MM.1S (cell line): ENCODE measurements around the gene SKOR1.

ENCODE experiments used
- DNase-seq: peaks from one replicate; pipeline ENCODE4 v3.0.0-alpha.2; 2015
- H2AFZ ChIP-seq: fragments of 300-600 bp; sonication (generic); 2 replicates; pipeline ENCODE4 v1.6.0; 2016; ENCODE audit warnings: antibody characterized with exemption, low read length
- H3F3A ChIP-seq: fragments of 300-600 bp; sonication (generic); 2 replicates; pipeline ENCODE4 v1.6.1; 2016; ENCODE audit warnings: mild to moderate bottlenecking, antibody characterized with exemption, low read length, moderate library complexity, mixed read lengths; ENCODE audit not compliant: insufficient read depth
- H3K27ac ChIP-seq: fragments of 300-600 bp; sonication (generic); 2 replicates; pipeline ENCODE4 v1.5.1; 2016; ENCODE audit warnings: mild to moderate bottlenecking, low read length
- H3K27me3 ChIP-seq: fragments of 300-600 bp; sonication (generic); replicated peaks from 2 replicates; pipeline ENCODE4 v1.6.0; 2016; ENCODE audit warnings: low read length; ENCODE audit not compliant: insufficient read depth
- H3K36me3 ChIP-seq: fragments of 300-600 bp; sonication (generic); replicated peaks from 2 replicates; pipeline ENCODE4 v1.6.1; 2016; ENCODE audit warnings: mild to moderate bottlenecking, low read length, mixed read lengths; ENCODE audit not compliant: insufficient read depth
- H3K4me1 ChIP-seq: fragments of 300-600 bp; sonication (generic); 2 replicates; pipeline ENCODE4 v1.6.1; 2016; ENCODE audit warnings: low read length, mixed read lengths
- H3K4me2 ChIP-seq: fragments of 300-600 bp; sonication (generic); 2 replicates; pipeline ENCODE4 v1.6.0; 2016; ENCODE audit warnings: low read depth, low read length
- H3K4me3 ChIP-seq: fragments of 300-600 bp; sonication (generic); 2 replicates; pipeline ENCODE4 v1.5.1; 2016; ENCODE audit warnings: low read length, mixed read lengths
- H3K79me2 ChIP-seq: fragments of 300-600 bp; sonication (generic); 2 replicates; pipeline ENCODE4 v1.6.1; 2016; ENCODE audit warnings: mixed run types, low read length, mixed read lengths
- H3K9ac ChIP-seq: fragments of 300-600 bp; sonication (generic); 2 replicates; pipeline ENCODE4 v1.6.1; 2016; ENCODE audit warnings: low read length, mixed read lengths
- H3K9me2 ChIP-seq: fragments of 300-600 bp; sonication (generic); replicated peaks from 2 replicates; pipeline ENCODE4 v1.6.1; 2016; ENCODE audit warnings: mild to moderate bottlenecking, low read length, mixed read lengths; ENCODE audit not compliant: insufficient read depth
- H3K9me3 ChIP-seq: fragments of 300-600 bp; sonication (generic); replicated peaks from 2 replicates; pipeline ENCODE4 v1.6.1; 2016; ENCODE audit warnings: mild to moderate bottlenecking, low read length, mixed read lengths; ENCODE audit not compliant: insufficient read depth
- H4K20me1 ChIP-seq: fragments of 300-600 bp; sonication (generic); 2 replicates; pipeline ENCODE4 v1.6.1; 2016; ENCODE audit warnings: mild to moderate bottlenecking, low read length, moderate library complexity, mixed read lengths; ENCODE audit not compliant: insufficient read depth
- CTCF ChIP-seq: fragments of 300-600 bp; sonication (generic); IDR thresholded peaks from 2 replicates; pipeline ENCODE4 v1.5.1; 2016; ENCODE audit warnings: antibody characterized with exemption, low read length, mixed read lengths
- EZH2 ChIP-seq: fragments of 300-600 bp; sonication (generic); optimal IDR thresholded peaks from 2 replicates; pipeline ENCODE3; 2017; ENCODE audit warnings: low read depth, mild to moderate bottlenecking, antibody characterized with exemption, low read length, mixed read lengths
- EZH2phosphoT487 ChIP-seq: fragments of 300-600 bp; sonication (generic); IDR thresholded peaks from 2 replicates; pipeline ENCODE4 v1.6.1; 2018; ENCODE audit warnings: antibody characterized with exemption, low read length

Gene SKOR1

GRCh38 chr15:67792250-67792942 is 32.9 kb upstream of the SKOR1 start:
- no peaks in the 10 kb centered on the region for H4K20me1 ChIP-seq
- TF ChIP-seq EZH2 (no peak), CTCF (no peak), EZH2phosphoT487 (no peak)

GRCh38 chr15:67794832-67795574 is 30.3 kb upstream of the SKOR1 start:
- Histone ChIP-seq H3K9me2 (no peaks in the 10 kb centered on the region), H3K36me3 (no peaks in the 10 kb centered on the region), H3K79me2 (no peaks in the 10 kb centered on the region), H3K27ac (no peak overlapping the region), H3F3A (no peaks in the 10 kb centered on the region), H3K9ac (no peak overlapping the region), H3K4me3 (no peak overlapping the region), H3K4me2 (no peak overlapping the region), H3K27me3 (no peaks in the 10 kb centered on the region), H4K20me1 (no peaks in the 10 kb centered on the region), H2AFZ (no peak overlapping the region), H3K4me1 (peaks cover 7% of the 10 kb centered on the region), H3K9me3 (no peaks in the 10 kb centered on the region)
- TF ChIP-seq EZH2 = no peak
- TF ChIP-seq CTCF = no peak
- no peak for TF ChIP-seq EZH2phosphoT487
- no peak for DNase-seq

More at GRCh38 chr15:67792250-67792942, 32.9 kb upstream of the SKOR1 start:
- Histone ChIP-seq H3K9ac (no peak overlapping the region), H3K36me3 (no peaks in the 10 kb centered on the region), H3F3A (no peaks in the 10 kb centered on the region), H3K9me3 (no peaks in the 10 kb centered on the region), H2AFZ (no peak overlapping the region), H3K27me3 (no peaks in the 10 kb centered on the region), H3K4me2 (no peak overlapping the region), H3K4me3 (no peak overlapping the region), H3K9me2 (no peaks in the 10 kb centered on the region), H3K79me2 (no peaks in the 10 kb centered on the region), H3K27ac (no peak overlapping the region), H3K4me1 (peaks cover 7% of the 10 kb centered on the region)
- no peak for DNase-seq

GRCh38 chr15:67796196-67797127 is 28.8 kb upstream of the SKOR1 start:
- no peak overlapping the region for H2AFZ ChIP-seq
- H3K9me2 ChIP-seq = no peaks in the 10 kb centered on the region
- no peaks in the 10 kb centered on the region for H3F3A ChIP-seq
- H3K79me2 ChIP-seq = no peaks in the 10 kb centered on the region
- no peaks in the 10 kb centered on the region for H3K27me3 ChIP-seq
- H4K20me1 ChIP-seq = no peaks in the 10 kb centered on the region
- no peaks in the 10 kb centered on the region for H3K36me3 ChIP-seq
- no peak overlapping the region for H3K4me2 ChIP-seq
- H3K9ac ChIP-seq = no peak overlapping the region
- H3K4me3 ChIP-seq = no peak overlapping the region
- H3K4me1 ChIP-seq = peaks cover 7% of the 10 kb centered on the region
- no peak overlapping the region for H3K27ac ChIP-seq
- no peak for TF ChIP-seq EZH2phosphoT487
- TF ChIP-seq CTCF = no peak
- TF ChIP-seq EZH2 = no peak
- DNase-seq = no peak
- H3K9me3 ChIP-seq = no peaks in the 10 kb centered on the region
